Hepatocyte (in vitro differentiated cells): ENCODE results near the gene ZBTB25. TPM values are rescaled to one million over a fixed set of nuclear protein-coding genes. Genes with fewer than 3 reads are reported as not detected.

ENCODE experiments used
- DNase-seq: peaks from one replicate; pipeline ENCODE4 v3.0.0-alpha.2; 2016; ENCODE audit warnings: low spot score
- H2AFZ ChIP-seq: fragments of 200-600 bp; sonication (generic); 2 replicates; pipeline ENCODE4 v1.6.0; 2016; ENCODE audit warnings: antibody characterized with exemption, mild to moderate bottlenecking
- H3K27ac ChIP-seq: fragments of 200-600 bp; sonication (generic); 2 replicates; pipeline ENCODE4 v1.5.1; 2016; ENCODE audit warnings: mild to moderate bottlenecking
- H3K27me3 ChIP-seq: fragments of 200-600 bp; sonication (generic); 2 replicates; pipeline ENCODE4 v1.6.1; 2016
- H3K36me3 ChIP-seq: fragments of 200-600 bp; sonication (generic); replicated peaks from 2 replicates; pipeline ENCODE4 v1.5.1; 2016; ENCODE audit warnings: low read depth; ENCODE audit not compliant: insufficient read depth
- H3K4me1 ChIP-seq: fragments of 200-600 bp; sonication (generic); 2 replicates; pipeline ENCODE4 v1.5.1; 2016; ENCODE audit warnings: mild to moderate bottlenecking, moderate library complexity; ENCODE audit not compliant: insufficient read depth
- H3K4me2 ChIP-seq: fragments of 200-600 bp; sonication (generic); 2 replicates; pipeline ENCODE4 v1.6.0; 2016
- H3K4me3 ChIP-seq: fragments of 200-600 bp; sonication (generic); 2 replicates; pipeline ENCODE4 v1.5.1; 2016; ENCODE audit warnings: mild to moderate bottlenecking
- H3K79me2 ChIP-seq: fragments of 200-600 bp; sonication (generic); 2 replicates; pipeline ENCODE4 v1.6.0; 2017; ENCODE audit warnings: mild to moderate bottlenecking
- H3K9me2 ChIP-seq: fragments of 200-600 bp; sonication (generic); replicated peaks from 2 replicates; pipeline ENCODE4 v1.6.0; 2017; ENCODE audit warnings: mild to moderate bottlenecking; ENCODE audit not compliant: insufficient read depth
- H3K9me3 ChIP-seq: fragments of 200-600 bp; sonication (generic); 2 replicates; pipeline ENCODE4 v1.5.1; 2016; ENCODE audit warnings: low read depth, mild to moderate bottlenecking
- H4K20me1 ChIP-seq: fragments of 200-600 bp; sonication (generic); 2 replicates; pipeline ENCODE4 v1.6.0; 2016; ENCODE audit warnings: mild to moderate bottlenecking; ENCODE audit not compliant: insufficient read depth, poor library complexity, severe bottlenecking
- CTCF ChIP-seq: fragments of 200-600 bp; sonication (generic); IDR thresholded peaks from 2 replicates; pipeline ENCODE4 v1.5.1; 2016; ENCODE audit warnings: antibody characterized with exemption, mild to moderate bottlenecking; ENCODE audit not compliant: poor library complexity
- EZH2 ChIP-seq: fragments of 200-600 bp; sonication (generic); IDR thresholded peaks from 2 replicates; pipeline ENCODE4 v1.6.1; 2016; ENCODE audit warnings: antibody characterized with exemption, mild to moderate bottlenecking, borderline replicate concordance
- EZH2phosphoT487 ChIP-seq: fragments of 200-600 bp; sonication (generic); IDR thresholded peaks from one replicate; pipeline ENCODE4 v1.6.1; 2018; ENCODE audit warnings: antibody characterized with exemption, mild to moderate bottlenecking, low read depth, moderate library complexity; ENCODE audit not compliant: unreplicated experiment, severe bottlenecking
- WGBS: methylation state at CpG from one replicate; pipeline ENCODE4 v1.1.6; 2016; ENCODE audit warnings: low lambda C conversion rate; ENCODE audit errors: missing lambda C conversion rate; 5-methylcytosine and 5-hydroxymethylcytosine counted together
- polyA plus RNA-seq: library from polyadenylated mRNA; unstranded; fragments of >200 nt; fragmentation: Nextera tagmentation; extraction: Ambion mirVana; gene quantifications from 2 replicates; pipeline ENCODE4 v1.2.1, GENCODE V29; 2016
- total RNA-seq: library from RNA; depleted of rRNA; stranded (reverse); fragments of >200 nt; gene quantifications from 2 replicates; pipeline ENCODE4 v1.2.3, GENCODE V29; 2014

ZBTB25 gene
- total and polyA plus RNA-seq, 2 experiments from 2014 or later = 7.0 to 8.4 TPM

- Histone ChIP-seq H3K79me2 (no peaks in the 10 kb centered on the region), H2AFZ (no peak overlapping the region), H3K4me2 (no peak overlapping the region), H3K4me1 (no peaks in the 10 kb centered on the region), H3K36me3 (no peaks in the 10 kb centered on the region), H3K9me2 (no peaks in the 10 kb centered on the region), H3K27ac (no peak overlapping the region), H3K9me3 (no peaks in the 10 kb centered on the region), H4K20me1 (no peaks in the 10 kb centered on the region), H3K4me3 (no peak overlapping the region), H3K27me3 (no peaks in the 10 kb centered on the region)
- 84% methylated on average over 8 of the region's 8 CpGs for WGBS
- TF ChIP-seq EZH2phosphoT487 (no peak), EZH2 (no peak), CTCF (no peak)
- DNase-seq = no peak
Measured at GRCh38 chr14:64475585-64476273, 27.9 kb downstream of the ZBTB25 start.

- Histone ChIP-seq H3K9me2 (no peaks in the 10 kb centered on the region), H3K27me3 (no peaks in the 10 kb centered on the region), H4K20me1 (no peaks in the 10 kb centered on the region), H3K27ac (no peak overlapping the region), H3K4me1 (no peaks in the 10 kb centered on the region), H3K9me3 (no peaks in the 10 kb centered on the region), H3K4me3 (no peak overlapping the region), H2AFZ (no peak overlapping the region), H3K79me2 (no peaks in the 10 kb centered on the region), H3K36me3 (no peaks in the 10 kb centered on the region), H3K4me2 (no peak overlapping the region)
- DNase-seq = no peak
- 88% methylated on average over 4 of the region's 4 CpGs for WGBS
- TF ChIP-seq EZH2phosphoT487 (no peak), EZH2 (no peak), CTCF (no peak)
Measured at GRCh38 chr14:64474698-64475097, 28.9 kb downstream of the ZBTB25 start.

GRCh38 chr14:64474041-64474440 lies 29.6 kb downstream of the ZBTB25 start:
- H3K4me2 ChIP-seq = no peak overlapping the region
- TF ChIP-seq CTCF = no peak
- TF ChIP-seq EZH2phosphoT487 = no peak
- no peaks in the 10 kb centered on the region for H3K36me3 ChIP-seq
- H4K20me1 ChIP-seq = no peaks in the 10 kb centered on the region
- H3K9me3 ChIP-seq = no peaks in the 10 kb centered on the region
- H3K79me2 ChIP-seq = peaks cover 2% of the 10 kb centered on the region
- H2AFZ ChIP-seq = no peak overlapping the region
- DNase-seq = no peak
- no peaks in the 10 kb centered on the region for H3K4me1 ChIP-seq
- no peak overlapping the region for H3K27ac ChIP-seq
- WGBS = 83% methylated on average over 2 of the region's 2 CpGs
- no peaks in the 10 kb centered on the region for H3K27me3 ChIP-seq
- H3K9me2 ChIP-seq = no peaks in the 10 kb centered on the region
- H3K4me3 ChIP-seq = no peak overlapping the region

- Histone ChIP-seq H3K4me1 (peaks cover 8% of the 10 kb centered on the region), H3K4me2 (no peak overlapping the region), H2AFZ (no peak overlapping the region), H3K27me3 (no peaks in the 10 kb centered on the region), H3K79me2 (peaks cover 2% of the 10 kb centered on the region), H3K4me3 (no peak overlapping the region), H4K20me1 (no peaks in the 10 kb centered on the region), H3K36me3 (no peaks in the 10 kb centered on the region), H3K27ac (peak overlapping the region; percentile 2), H3K9me3 (no peaks in the 10 kb centered on the region), H3K9me2 (no peaks in the 10 kb centered on the region)
- TF ChIP-seq CTCF (no peak), EZH2phosphoT487 (no peak), EZH2 (no peak)
- WGBS = 45% methylated on average over 3 of the region's 3 CpGs
- no peak for DNase-seq
Measured at GRCh38 chr14:64468451-64468850, 35.2 kb downstream of the ZBTB25 start.
